NT2/D1 (cell line): Measurements from ENCODE around the gene ARMC9.

Experiments
- SUZ12 ChIP-seq: IDR thresholded peaks from 2 replicates; pipeline ENCODE4 v1.6.1; 2011; ENCODE audit not compliant: insufficient read length, insufficient read depth; ENCODE audit errors: extremely low read depth
- YY1 ChIP-seq: IDR thresholded peaks from 2 replicates; pipeline ENCODE4 v1.6.1; 2011; ENCODE audit not compliant: insufficient read length, insufficient read depth
- ZNF274 ChIP-seq: IDR thresholded peaks from 2 replicates; pipeline ENCODE4 v1.6.1; 2011; ENCODE audit warnings: mild to moderate bottlenecking, low read depth, low read length

GRCh38 chr2:231418820-231419640 is 220.6 kb downstream of the ARMC9 start:
- TF ChIP-seq SUZ12 (no peak), ZNF274 (no peak), YY1 (no peak)
